ENCODE data around the gene IQCN. TPM values are rescaled to one million over a fixed set of nuclear protein-coding genes. Genes with fewer than 3 reads are reported as not detected.
A peak's percentile ranks its signal among the peaks of the same experiment; 100 is the strongest.

The IQCN gene
- total RNA-seq, 3 donors from 2014 or later (not counting 1 experiment from before 2014, with no cell fraction given), result 13.7 to 19.4 (median 15.6) TPM

DNA sequence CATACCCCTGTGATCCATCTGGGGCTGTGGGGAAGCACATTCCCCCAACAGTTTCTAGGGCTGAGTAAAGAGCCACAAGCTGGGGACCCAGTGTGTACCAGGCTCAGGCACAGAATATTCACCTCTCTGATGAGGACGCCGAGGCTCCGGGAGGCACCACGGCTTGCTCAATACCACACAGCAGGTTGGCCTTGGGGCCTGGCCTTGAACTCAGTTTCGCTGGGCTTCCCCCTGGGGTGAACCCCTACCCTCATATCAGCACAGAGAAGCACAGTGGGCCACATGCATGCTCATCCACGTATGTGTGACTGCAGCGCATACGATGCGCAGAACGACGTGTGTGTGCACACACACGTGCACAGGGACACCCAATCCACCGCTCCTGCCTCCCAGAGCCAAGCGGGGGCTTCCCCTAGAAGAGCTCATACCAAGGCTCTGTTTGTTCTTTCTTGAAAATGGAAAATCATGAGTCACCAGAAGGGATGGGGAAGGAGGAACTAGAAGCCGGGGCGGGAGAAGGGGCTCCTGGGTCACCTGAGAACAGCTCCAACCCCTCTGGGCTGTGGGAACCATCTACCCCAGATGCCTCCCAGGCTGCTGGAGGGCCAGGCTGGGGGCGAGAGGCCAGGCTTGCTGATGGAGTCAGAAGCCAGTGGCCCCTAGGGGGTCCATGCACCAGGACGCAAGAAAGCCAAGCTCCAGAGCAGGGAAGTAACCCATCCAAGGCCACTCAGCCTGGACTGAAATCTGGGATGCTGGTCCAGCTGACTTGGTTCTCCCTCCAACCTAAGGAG is 43.1 kb downstream of the IQCN start:
- Histone ChIP-seq H3K27me3 (ENCODE audit: control insufficient read depth, insufficient read depth, low read length) (peaks cover 32% of the 10 kb centered on the region), H3K4me3 (ENCODE audit: low read length) (no peak overlapping the region), H3K9me3 (ENCODE audit: control insufficient read depth, insufficient read depth, low read length) (peaks cover 10% of the 10 kb centered on the region), H3K27ac (ENCODE audit: low read length) (no peak overlapping the region), H3K4me1 (ENCODE audit: control insufficient read depth, insufficient read depth, low read length) (peaks cover 6% of the 10 kb centered on the region), H3K36me3 (ENCODE audit: control insufficient read depth, insufficient read depth, low read length) (no peaks in the 10 kb centered on the region)
- no peaks in the 10 kb centered on the region for H3K36me3 Mint-ChIP-seq
- H3K27me3 Mint-ChIP-seq (ENCODE audit: low read depth in 2 of 2), result peaks cover 55 to 59% of the 10 kb centered on the region in 2 donors
- ATAC-seq, result no peak
- H3K4me3 Mint-ChIP-seq, result no peak overlapping the region
- intact Hi-C loops (cut with micrococcal nuclease), result no loop called here
- no peak overlapping the region for H3K27ac Mint-ChIP-seq
- no peak for TF ChIP-seq CTCF (IDR thresholded peaks at IDR 0.05)
- WGBS (ENCODE audit: insufficient coverage), result 43% methylated on average over 18 of the region's 18 CpGs
- H3K4me1 Mint-ChIP-seq, result peaks cover 0 to 12% of the 10 kb centered on the region in 2 donors
- no peak for DNase-seq
- peaks cover 0 to 3% of the 10 kb centered on the region in 2 donors for H3K9me3 Mint-ChIP-seq

DNA sequence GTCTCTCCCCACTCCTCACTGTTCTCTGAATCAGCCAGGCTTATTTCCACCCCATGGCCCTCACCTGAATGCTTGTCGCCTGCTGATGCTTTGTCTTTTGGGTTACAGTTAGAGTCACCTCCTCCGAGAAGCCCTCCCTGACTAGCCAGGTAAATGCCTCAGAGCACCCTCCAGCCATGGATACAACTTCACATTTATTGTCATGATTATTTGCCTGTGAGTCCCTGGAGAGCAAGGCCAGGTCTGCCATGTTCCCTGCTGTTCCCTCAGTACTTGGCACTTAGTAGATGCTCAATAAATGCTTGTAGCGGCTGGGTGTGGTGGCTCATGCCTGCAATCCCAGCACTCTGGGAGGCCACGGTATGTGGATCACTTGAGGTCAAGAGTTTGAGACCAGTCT is 44.3 kb downstream of the IQCN start:
- Mint-ChIP-seq H3K27me3 (ENCODE audit: low read depth in 2 of 2) (peaks cover 48 to 63% of the 10 kb centered on the region in 2 donors), H3K36me3 (no peaks in the 10 kb centered on the region), H3K4me1 (peaks cover 0 to 12% of the 10 kb centered on the region in 2 donors), H3K9me3 (peaks cover 0 to 3% of the 10 kb centered on the region in 2 donors), H3K27ac (no peak overlapping the region), H3K4me3 (no peak overlapping the region)
- Histone ChIP-seq H3K4me3 (ENCODE audit: low read length) (no peak overlapping the region), H3K9me3 (ENCODE audit: control insufficient read depth, insufficient read depth, low read length) (peaks cover 10% of the 10 kb centered on the region), H3K27ac (ENCODE audit: low read length) (no peak overlapping the region), H3K4me1 (ENCODE audit: control insufficient read depth, insufficient read depth, low read length) (peaks cover 12% of the 10 kb centered on the region), H3K36me3 (ENCODE audit: control insufficient read depth, insufficient read depth, low read length) (no peaks in the 10 kb centered on the region), H3K27me3 (ENCODE audit: control insufficient read depth, insufficient read depth, low read length) (peaks cover 43% of the 10 kb centered on the region)
- 87% methylated on average over 4 of the region's 4 CpGs for WGBS (ENCODE audit: insufficient coverage)
- ATAC-seq, result no peak
- DNase-seq, result no peak
- TF ChIP-seq CTCF (IDR thresholded peaks at IDR 0.05), result no peak
- intact Hi-C loops (cut with micrococcal nuclease), result no loop called here

DNA sequence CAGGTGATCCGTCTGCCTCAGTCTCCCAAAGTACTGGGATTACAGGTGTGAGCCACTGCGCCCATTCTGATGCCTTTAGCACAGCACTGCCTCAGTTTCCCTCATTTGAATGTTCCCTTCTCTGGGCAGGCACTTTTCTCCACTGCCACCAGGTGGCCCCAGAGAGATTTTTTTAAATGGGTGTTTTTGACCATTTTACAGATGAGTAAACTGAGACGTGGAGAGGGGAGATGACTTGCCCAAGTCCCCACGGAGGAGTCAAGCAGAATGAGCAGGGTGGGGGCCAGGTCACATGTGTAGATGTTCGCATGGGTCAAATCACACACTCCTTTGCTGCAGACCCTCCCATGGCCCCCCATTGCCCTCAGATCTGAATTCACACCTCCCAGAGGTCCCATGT is 44.8 kb downstream of the IQCN start:
- Histone ChIP-seq H3K4me1 (ENCODE audit: control insufficient read depth, insufficient read depth, low read length) (peaks cover 16% of the 10 kb centered on the region), H3K9me3 (ENCODE audit: control insufficient read depth, insufficient read depth, low read length) (peaks cover 10% of the 10 kb centered on the region), H3K27me3 (ENCODE audit: control insufficient read depth, insufficient read depth, low read length) (peaks cover 46% of the 10 kb centered on the region), H3K4me3 (ENCODE audit: low read length) (no peak overlapping the region), H3K27ac (ENCODE audit: low read length) (no peak overlapping the region), H3K36me3 (ENCODE audit: control insufficient read depth, insufficient read depth, low read length) (no peaks in the 10 kb centered on the region)
- intact Hi-C loops (cut with micrococcal nuclease), result no loop called here
- Mint-ChIP-seq H3K36me3 (no peaks in the 10 kb centered on the region), H3K9me3 (peaks cover 0 to 3% of the 10 kb centered on the region in 2 donors), H3K4me1 (peaks cover 4 to 17% of the 10 kb centered on the region in 2 donors), H3K27ac (no peak overlapping the region), H3K4me3 (no peak overlapping the region), H3K27me3 (ENCODE audit: low read depth in 2 of 2) (peaks cover 52 to 68% of the 10 kb centered on the region in 2 donors)
- DNase-seq (no peak), ATAC-seq (no peak)
- TF ChIP-seq CTCF (IDR thresholded peaks at IDR 0.05), result peak; percentile 43
- WGBS (ENCODE audit: insufficient coverage), result 56% methylated on average over 5 of the region's 5 CpGs
